NCI-H748 (cell line): ENCODE results near the gene CDK16.

Source experiments
- DNase-seq: peaks from one replicate; lab custom pipeline; 2025; ENCODE audit not compliant: unreplicated experiment; lab: John Stamatoyannopoulos, UW

The CDK16 gene

GRCh38 chrX:47206316-47206715 lies 12.2 kb upstream of the CDK16 start:
- DNase-seq = no peak

GRCh38 chrX:47208108-47208507 lies 10.4 kb upstream of the CDK16 start:
- DNase-seq = no peak

GRCh38 chrX:47209508-47210238 lies 8.8 kb upstream of the CDK16 start:
- no peak for DNase-seq

GRCh38 chrX:47210661-47211425 lies 7.6 kb upstream of the CDK16 start:
- DNase-seq = no peak

GRCh38 chrX:47212381-47213293 lies 5.8 kb upstream of the CDK16 start:
- DNase-seq = no peak

GRCh38 chrX:47214435-47215077 lies 3.9 kb upstream of the CDK16 start:
- DNase-seq = no peak

- no peak for DNase-seq
These were observed 3.1 kb upstream of the CDK16 start for GRCh38 chrX:47215291-47215900.

GRCh38 chrX:47216393-47216925 lies 2.0 kb upstream of the CDK16 start:
- no peak for DNase-seq

GRCh38 chrX:47217121-47217851 lies 1.2 kb upstream of the CDK16 start:
- DNase-seq = no peak

- DNase-seq = peak; percentile 99
These were observed 615 bp upstream of the CDK16 start for GRCh38 chrX:47217852-47218279.

GRCh38 chrX:47218920-47219815 lies 687 bp downstream of the CDK16 start:
- DNase-seq = peak; percentile 48

GRCh38 chrX:47221756-47222155 lies 3.3 kb downstream of the CDK16 start:
- DNase-seq = no peak

- DNase-seq = no peak
These were observed 4.4 kb downstream of the CDK16 start for GRCh38 chrX:47222751-47223350.

- no peak for DNase-seq
These were observed 5.2 kb downstream of the CDK16 start for GRCh38 chrX:47223476-47224250.

- no peak for DNase-seq
These were observed 5.9 kb downstream of the CDK16 start for GRCh38 chrX:47224266-47224895.

- DNase-seq = no peak
These were observed 6.4 kb downstream of the CDK16 start for GRCh38 chrX:47224896-47225290.

- no peak for DNase-seq
These were observed 7.6 kb downstream of the CDK16 start for GRCh38 chrX:47226071-47226470.
